Hepatocyte (in vitro differentiated cells): Measurements from ENCODE around the gene KCNH6. TPM values are rescaled to one million over a fixed set of nuclear protein-coding genes. Genes with fewer than 3 reads are reported as not detected.

Experiments
- DNase-seq: peaks from one replicate; pipeline ENCODE4 v3.0.0-alpha.2; 2016; ENCODE audit warnings: low spot score
- H2AFZ ChIP-seq: fragments of 200-600 bp; sonication (generic); 2 replicates; pipeline ENCODE4 v1.6.0; 2016; ENCODE audit warnings: antibody characterized with exemption, mild to moderate bottlenecking
- H3K27ac ChIP-seq: fragments of 200-600 bp; sonication (generic); 2 replicates; pipeline ENCODE4 v1.5.1; 2016; ENCODE audit warnings: mild to moderate bottlenecking
- H3K27me3 ChIP-seq: fragments of 200-600 bp; sonication (generic); 2 replicates; pipeline ENCODE4 v1.6.1; 2016
- H3K36me3 ChIP-seq: fragments of 200-600 bp; sonication (generic); replicated peaks from 2 replicates; pipeline ENCODE4 v1.5.1; 2016; ENCODE audit warnings: low read depth; ENCODE audit not compliant: insufficient read depth
- H3K4me1 ChIP-seq: fragments of 200-600 bp; sonication (generic); 2 replicates; pipeline ENCODE4 v1.5.1; 2016; ENCODE audit warnings: mild to moderate bottlenecking, moderate library complexity; ENCODE audit not compliant: insufficient read depth
- H3K4me2 ChIP-seq: fragments of 200-600 bp; sonication (generic); 2 replicates; pipeline ENCODE4 v1.6.0; 2016
- H3K4me3 ChIP-seq: fragments of 200-600 bp; sonication (generic); 2 replicates; pipeline ENCODE4 v1.5.1; 2016; ENCODE audit warnings: mild to moderate bottlenecking
- H3K79me2 ChIP-seq: fragments of 200-600 bp; sonication (generic); 2 replicates; pipeline ENCODE4 v1.6.0; 2017; ENCODE audit warnings: mild to moderate bottlenecking
- H3K9me2 ChIP-seq: fragments of 200-600 bp; sonication (generic); replicated peaks from 2 replicates; pipeline ENCODE4 v1.6.0; 2017; ENCODE audit warnings: mild to moderate bottlenecking; ENCODE audit not compliant: insufficient read depth
- H3K9me3 ChIP-seq: fragments of 200-600 bp; sonication (generic); 2 replicates; pipeline ENCODE4 v1.5.1; 2016; ENCODE audit warnings: low read depth, mild to moderate bottlenecking
- H4K20me1 ChIP-seq: fragments of 200-600 bp; sonication (generic); 2 replicates; pipeline ENCODE4 v1.6.0; 2016; ENCODE audit warnings: mild to moderate bottlenecking; ENCODE audit not compliant: insufficient read depth, poor library complexity, severe bottlenecking
- CTCF ChIP-seq: fragments of 200-600 bp; sonication (generic); IDR thresholded peaks from 2 replicates; pipeline ENCODE4 v1.5.1; 2016; ENCODE audit warnings: antibody characterized with exemption, mild to moderate bottlenecking; ENCODE audit not compliant: poor library complexity
- EZH2 ChIP-seq: fragments of 200-600 bp; sonication (generic); IDR thresholded peaks from 2 replicates; pipeline ENCODE4 v1.6.1; 2016; ENCODE audit warnings: antibody characterized with exemption, mild to moderate bottlenecking, borderline replicate concordance
- EZH2phosphoT487 ChIP-seq: fragments of 200-600 bp; sonication (generic); IDR thresholded peaks from one replicate; pipeline ENCODE4 v1.6.1; 2018; ENCODE audit warnings: antibody characterized with exemption, mild to moderate bottlenecking, low read depth, moderate library complexity; ENCODE audit not compliant: unreplicated experiment, severe bottlenecking
- WGBS: methylation state at CpG from one replicate; pipeline ENCODE4 v1.1.6; 2016; ENCODE audit warnings: low lambda C conversion rate; ENCODE audit errors: missing lambda C conversion rate; 5-methylcytosine and 5-hydroxymethylcytosine counted together
- polyA plus RNA-seq: library from polyadenylated mRNA; unstranded; fragments of >200 nt; fragmentation: Nextera tagmentation; extraction: Ambion mirVana; gene quantifications from 2 replicates; pipeline ENCODE4 v1.2.1, GENCODE V29; 2016
- total RNA-seq: library from RNA; depleted of rRNA; stranded (reverse); fragments of >200 nt; gene quantifications from 2 replicates; pipeline ENCODE4 v1.2.3, GENCODE V29; 2014

The KCNH6 gene
- total and polyA plus RNA-seq, 2 experiments from 2014 or later: 0.33 TPM; not detected in 1

GRCh38 chr17:63540590-63540989 lies 17.4 kb downstream of the KCNH6 start:
- DNase-seq: no peak
- Histone ChIP-seq H3K27me3 (peaks cover 13% of the 10 kb centered on the region), H4K20me1 (no peaks in the 10 kb centered on the region), H2AFZ (no peak overlapping the region), H3K27ac (no peak overlapping the region), H3K79me2 (no peaks in the 10 kb centered on the region), H3K4me2 (no peak overlapping the region), H3K4me3 (no peak overlapping the region), H3K4me1 (no peaks in the 10 kb centered on the region), H3K36me3 (no peaks in the 10 kb centered on the region), H3K9me3 (no peaks in the 10 kb centered on the region), H3K9me2 (no peaks in the 10 kb centered on the region)
- 73% methylated on average over 4 of the region's 4 CpGs for WGBS
- no peak for TF ChIP-seq EZH2
- no peak for TF ChIP-seq EZH2phosphoT487
- no peak for TF ChIP-seq CTCF

DNA sequence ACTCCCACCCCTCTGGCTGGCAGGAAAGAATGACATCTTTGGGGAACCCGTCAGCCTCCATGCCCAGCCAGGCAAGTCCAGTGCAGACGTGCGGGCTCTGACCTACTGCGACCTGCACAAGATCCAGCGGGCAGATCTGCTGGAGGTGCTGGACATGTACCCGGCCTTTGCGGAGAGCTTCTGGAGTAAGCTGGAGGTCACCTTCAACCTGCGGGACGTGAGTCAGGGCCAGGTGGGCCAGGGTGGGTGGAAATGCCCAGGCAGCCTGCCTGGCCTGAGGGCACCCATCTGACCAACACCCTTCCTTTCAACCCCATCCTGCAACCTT lies 19.0 kb downstream of the KCNH6 start:
- no peak overlapping the region for H3K4me3 ChIP-seq
- H2AFZ ChIP-seq: no peak overlapping the region
- WGBS: 98% methylated on average over 9 of the region's 9 CpGs
- no peak overlapping the region for H3K4me2 ChIP-seq
- no peaks in the 10 kb centered on the region for H3K9me2 ChIP-seq
- H3K79me2 ChIP-seq: no peaks in the 10 kb centered on the region
- H4K20me1 ChIP-seq: no peaks in the 10 kb centered on the region
- no peak for DNase-seq
- TF ChIP-seq CTCF: no peak
- TF ChIP-seq EZH2phosphoT487: no peak
- TF ChIP-seq EZH2: no peak
- no peaks in the 10 kb centered on the region for H3K36me3 ChIP-seq
- H3K9me3 ChIP-seq: no peaks in the 10 kb centered on the region
- no peaks in the 10 kb centered on the region for H3K4me1 ChIP-seq
- peaks cover 13% of the 10 kb centered on the region for H3K27me3 ChIP-seq
- no peak overlapping the region for H3K27ac ChIP-seq

- peak; percentile 3 for DNase-seq
- WGBS: 75% methylated on average over 15 of the region's 15 CpGs
- no peaks in the 10 kb centered on the region for H3K36me3 ChIP-seq
- no peak overlapping the region for H2AFZ ChIP-seq
- H3K79me2 ChIP-seq: no peaks in the 10 kb centered on the region
- no peak overlapping the region for H3K4me3 ChIP-seq
- no peaks in the 10 kb centered on the region for H3K9me3 ChIP-seq
- TF ChIP-seq EZH2 (no peak), CTCF (no peak), EZH2phosphoT487 (no peak)
- H3K27me3 ChIP-seq: peaks cover 10% of the 10 kb centered on the region
- H3K4me2 ChIP-seq: no peak overlapping the region
- H4K20me1 ChIP-seq: no peaks in the 10 kb centered on the region
- no peaks in the 10 kb centered on the region for H3K4me1 ChIP-seq
- no peaks in the 10 kb centered on the region for H3K9me2 ChIP-seq
- no peak overlapping the region for H3K27ac ChIP-seq
These were observed 20.0 kb downstream of the KCNH6 start for GRCh38 chr17:63542942-63543821.
